Kidney epithelial cell (primary cell): ENCODE results near the gene SYNE2. TPM values are rescaled to one million over a fixed set of nuclear protein-coding genes. Genes with fewer than 3 reads are reported as not detected.
"Not testable (repeated sequence)": the region's sequence is repeated elsewhere in the genome, so short reads cannot be mapped to it uniquely, and the experiment has no call there.

Experiments used
- DNase-seq: peaks from one replicate; pipeline ENCODE4 v3.0.0-alpha.2; 2010; ENCODE audit warnings: low read depth
- H3K27me3 ChIP-seq: 2 replicates; pipeline ENCODE4 v1.6.0; 2011; ENCODE audit warnings: low read length; ENCODE audit not compliant: control insufficient read depth, insufficient read depth
- H3K36me3 ChIP-seq: 2 replicates; pipeline ENCODE4 v1.5.1; 2011; ENCODE audit warnings: low read length; ENCODE audit not compliant: control insufficient read depth, insufficient read depth
- H3K4me3 ChIP-seq: 2 replicates; pipeline ENCODE4 v1.5.1; 2011; ENCODE audit warnings: low read depth, mild to moderate bottlenecking, control low read depth, low read length
- CTCF ChIP-seq: IDR thresholded peaks from 2 replicates; pipeline ENCODE4 v1.5.1; 2011; ENCODE audit warnings: mild to moderate bottlenecking, moderate library complexity, low read length, control low read depth, inconsistent platforms; ENCODE audit not compliant: insufficient read depth, poor library complexity, severe bottlenecking
- total RNA-seq: library from RNA; depleted of rRNA; stranded (reverse); fragments of >200 nt; gene quantifications from 2 replicates; pipeline ENCODE4 v1.2.3, GENCODE V29; 2015

The SYNE2 gene
- total RNA-seq, 1 donor from 2014 or later: 35.7 TPM

GRCh38 chr14:64038841-64039542, 186.2 kb downstream of the SYNE2 start:
- no peak for TF ChIP-seq CTCF
- Histone ChIP-seq H3K4me3 (no peak overlapping the region), H3K36me3 (peaks cover 2% of the 10 kb centered on the region), H3K27me3 (no peaks in the 10 kb centered on the region)
- DNase-seq: no peak

GRCh38 chr14:64040044-64040443, 187.2 kb downstream of the SYNE2 start:
- TF ChIP-seq CTCF: no peak
- Histone ChIP-seq H3K4me3 (no peak overlapping the region), H3K27me3 (no peaks in the 10 kb centered on the region), H3K36me3 (peaks cover 2% of the 10 kb centered on the region)
- no peak for DNase-seq

GRCh38 chr14:64043296-64043695, 190.5 kb downstream of the SYNE2 start:
- H3K27me3 ChIP-seq, H3K36me3 ChIP-seq, H3K4me3 ChIP-seq, DNase-seq: not testable (repeated sequence)

- H3K4me3 ChIP-seq: no peak overlapping the region
- no peak for DNase-seq
- no peaks in the 10 kb centered on the region for H3K27me3 ChIP-seq
- no peaks in the 10 kb centered on the region for H3K36me3 ChIP-seq
- no peak for TF ChIP-seq CTCF
These were observed 192.3 kb downstream of the SYNE2 start for GRCh38 chr14:64045091-64045490.

- DNase-seq: no peak
- no peaks in the 10 kb centered on the region for H3K36me3 ChIP-seq
- no peaks in the 10 kb centered on the region for H3K27me3 ChIP-seq
- TF ChIP-seq CTCF: no peak
- no peak overlapping the region for H3K4me3 ChIP-seq
These were observed 197.0 kb downstream of the SYNE2 start for GRCh38 chr14:64049616-64050381.

GRCh38 chr14:64053694-64054669, 201.2 kb downstream of the SYNE2 start:
- no peak for TF ChIP-seq CTCF
- DNase-seq: no peak
- Histone ChIP-seq H3K27me3 (no peaks in the 10 kb centered on the region), H3K36me3 (no peaks in the 10 kb centered on the region), H3K4me3 (no peak overlapping the region)
